Body of pancreas (tissue), 4 donors: ENCODE results near the gene NOL3. TPM values are rescaled to one million over a fixed set of nuclear protein-coding genes. Genes with fewer than 3 reads are reported as not detected.

Experiments used
- ATAC-seq: fragments of 150-250 bp; one replicate; pipeline ENCODE4 v1.9.1; 2016
- DNase-seq, 4 donors: peaks; one replicate each; pipeline ENCODE4 v3.0.0-alpha.2; 2019
- H3K27ac ChIP-seq, 4 donors: fragments of 200-600 bp; sonication (generic); 1 replicate in 3 of 4; 2 replicates in 1 of 4; pipeline versions ENCODE4 v1.5.1 to v1.6.1; 2016 to 2019; ENCODE audit warnings: mild to moderate bottlenecking in 1 of 4, mixed read lengths in 1 of 4, moderate library complexity in 1 of 4
- H3K27me3 ChIP-seq, 2 donors: fragments of 200-600 bp; sonication (generic); one replicate each; pipeline ENCODE4 v1.6.0; 2016; ENCODE audit warnings: mild to moderate bottlenecking in 1 of 2
- H3K36me3 ChIP-seq, 2 donors: fragments of 200-600 bp; sonication (generic); replicated peaks in 1 of 2; 2 replicates each; pipeline ENCODE4 v1.5.1; 2016; ENCODE audit warnings: low read depth in 2 of 2; ENCODE audit not compliant: insufficient read depth in 1 of 2
- H3K4me1 ChIP-seq: fragments of 200-600 bp; sonication (generic); one replicate; pipeline ENCODE4 v1.6.0; 2016
- H3K4me3 ChIP-seq, 2 donors: fragments of 200-600 bp; sonication (generic); 1 replicate in 1 of 2; 2 replicates in 1 of 2; pipeline ENCODE4 v1.5.1; 2016 to 2019
- H3K9me3 ChIP-seq, 3 donors: fragments of 200-600 bp; sonication (generic); 1 replicate in 2 of 3; 2 replicates in 1 of 3; pipeline ENCODE4 v1.5.1; 2016
- CTCF ChIP-seq, 7 experiments: fragments of 450-650 bp in 4 of 7; fragments of 200-600 bp in 3 of 7; sonication (generic) in 3 of 7; IDR thresholded peaks; one replicate each; pipeline ENCODE4 v1.5.1; 2016 to 2019; ENCODE audit warnings: antibody characterized with exemption in 7 of 7
- POLR2A ChIP-seq, 3 donors: fragments of 450-650 bp; IDR thresholded peaks; one replicate each; pipeline ENCODE4 v1.6.1; 2016; ENCODE audit warnings: antibody characterized with exemption in 3 of 3, mild to moderate bottlenecking in 2 of 3
- WGBS, 2 donors: methylation state at CpG; one replicate each; pipeline ENCODE4 v1.1.5; 2017; 5-methylcytosine and 5-hydroxymethylcytosine counted together
- intact Hi-C: fragments of 100-400 bp; cut with DNase I; formaldehyde crosslinking; loops from one replicate; pipeline ENCODE4 v1.15.1; 2023
- microRNA counts, 2 donors: library from miRNA; unstranded; fragments of <30 nt; microRNA quantifications; one replicate each; lab custom pipeline; 2017
- microRNA-seq, 2 donors: library from miRNA; unstranded; fragments of <30 nt; microRNA quantifications; one replicate each; pipeline ENCODE4, GENCODE V29; 2016; ENCODE audit warnings: borderline number of aligned reads in 2 of 2, borderline replicate concordance in 2 of 2
- small RNA-seq: library from RNA; depleted of rRNA; stranded (forward); fragments of <200 nt; gene quantifications from one replicate; pipeline ENCODE3, GENCODE V24; 2016
- total RNA-seq, 2 donors: library from RNA; depleted of rRNA; stranded (reverse); fragments of >200 nt; gene quantifications; one replicate each; pipeline ENCODE4 v1.1.0, GENCODE V29; 2016

The NOL3 gene
- total RNA-seq, 2 donors from 2014 or later = 51.1 to 78.8 TPM

- H3K9me3 ChIP-seq = no peaks in the 10 kb centered on the region
- H3K4me1 ChIP-seq = peaks cover 33% of the 10 kb centered on the region
- 85 to 88% methylated on average over 5 of the region's 5 CpGs for WGBS, 2 donors
- intact Hi-C loops = no loop called here
- no peak for ATAC-seq
- no peaks in the 10 kb centered on the region for H3K27me3 ChIP-seq
- TF ChIP-seq CTCF (IDR thresholded peaks at IDR 0.05) (no peak), POLR2A (IDR thresholded peaks at IDR 0.05) (no peak)
- H3K27ac ChIP-seq = peak overlapping the region in 1 of 4 donors; percentile 81
- no peak for DNase-seq
- no peaks in the 10 kb centered on the region for H3K36me3 ChIP-seq
- no peak overlapping the region for H3K4me3 ChIP-seq
Measured at GRCh38 chr16:67215706-67216105, 45.4 kb downstream of the NOL3 start.

- TF ChIP-seq CTCF (IDR thresholded peaks at IDR 0.05) = no peak
- no peak for TF ChIP-seq POLR2A (IDR thresholded peaks at IDR 0.05)
- ATAC-seq (no peak), DNase-seq (peak in 2 of 4 donors; percentile 33 to 56)
- 74 to 86% methylated on average over 17 to 18 of the region's 18 CpGs for WGBS, 2 donors
- no peak overlapping the region for H3K4me3 ChIP-seq
- H3K4me1 ChIP-seq = peaks cover 33% of the 10 kb centered on the region
- H3K27me3 ChIP-seq = no peaks in the 10 kb centered on the region
- no peaks in the 10 kb centered on the region for H3K36me3 ChIP-seq
- intact Hi-C loops = no loop called here
- H3K9me3 ChIP-seq = no peaks in the 10 kb centered on the region
- peak overlapping the region in 2 of 4 donors; percentile 13 to 19 for H3K27ac ChIP-seq
Measured at GRCh38 chr16:67216612-67217490, 46.5 kb downstream of the NOL3 start.

- no peak for DNase-seq
- peaks cover 0 to 4% of the 10 kb centered on the region in 2 donors for H3K36me3 ChIP-seq
- peaks cover 25% of the 10 kb centered on the region for H3K4me1 ChIP-seq
- no peak for ATAC-seq
- no peak for TF ChIP-seq CTCF (IDR thresholded peaks at IDR 0.05)
- TF ChIP-seq POLR2A (IDR thresholded peaks at IDR 0.05) = no peak
- WGBS, 2 donors = 16 to 18% methylated on average over 3 of the region's 3 CpGs
- intact Hi-C loops = no loop called here
- H3K27ac ChIP-seq = no peak overlapping the region
- no peaks in the 10 kb centered on the region for H3K27me3 ChIP-seq
- H3K4me3 ChIP-seq = no peak overlapping the region
- no peaks in the 10 kb centered on the region for H3K9me3 ChIP-seq
Measured at GRCh38 chr16:67223992-67224391, 53.7 kb downstream of the NOL3 start.

MicroRNA genes within 50 kb of the gene (microRNA counts, 767-probe panel; counts per million panel counts)
- microRNA hsa-miR-328 (lab: Ali Mortazavi, UCI) = 0 to 736 counts per million in 2 donors

Small RNAs within 50 kb of the gene (microRNA-seq; reads per million reads assigned to microRNA genes)
- gene MIR328 = 135 to 201 reads per million in 2 donors

Small RNAs within 50 kb of the gene (small RNA-seq; reads per million reads assigned to genes)
- gene MIR328 = 9.3 reads per million, percentile 91 among the genes with 10 or more reads in this experiment

Other genes with a start within 250 kb of the NOL3 start
- gene RRAD, start 245.0 kb upstream of the NOL3 start, total RNA-seq = 1 to 10 TPM in 1 of 2 donors, not detected in 1; 8.3 TPM
- 10 to 100 TPM in 1 of 2 donors, 1 to 10 TPM in 1; 7.6 to 15.3 TPM for gene CIAO2B, start 236.1 kb upstream of the NOL3 start, total RNA-seq
- 10 to 100 TPM; 24.9 to 29.3 TPM for gene CES2, start 235.0 kb upstream of the NOL3 start, total RNA-seq
- 1 to 10 TPM; 5.2 to 5.6 TPM for gene CES3, start 209.3 kb upstream of the NOL3 start, total RNA-seq
- gene CES4A, start 181.9 kb upstream of the NOL3 start, total RNA-seq = 10 to 100 TPM; 10.9 to 16.5 TPM
- 10 to 100 TPM; 28.0 to 41.9 TPM for gene CBFB, start 141.4 kb upstream of the NOL3 start, total RNA-seq
- 10 to 100 TPM in 1 of 2 donors, 1 to 10 TPM in 1; 7.8 to 18.5 TPM for gene PHAF1, start 60.6 kb upstream of the NOL3 start, total RNA-seq
- gene B3GNT9, start 19.5 kb upstream of the NOL3 start, total RNA-seq = 1 to 10 TPM; 8.3 to 9.9 TPM
- gene TRADD, start 10.6 kb upstream of the NOL3 start, total RNA-seq = 10 to 100 TPM; 25.7 to 25.9 TPM
- 100 to 1,000 TPM in 1 of 2 donors, 10 to 100 TPM in 1; 73.9 to 104 TPM for gene FBXL8, start 10.6 kb upstream of the NOL3 start, total RNA-seq
- gene HSF4, start 5.8 kb upstream of the NOL3 start, total RNA-seq = 100 to 1,000 TPM in 1 of 2 donors, 10 to 100 TPM in 1; 76.8 to 352 TPM
- 10 to 100 TPM; 11.9 to 31.6 TPM for gene MATCAP1, start 13.4 kb downstream of the NOL3 start, total RNA-seq
- 1 to 10 TPM; 1.8 to 2.0 TPM for gene EXOC3L1, start 19.6 kb downstream of the NOL3 start, total RNA-seq
- gene E2F4, start 21.6 kb downstream of the NOL3 start, total RNA-seq = 10 to 100 TPM; 51.9 to 88.7 TPM
- gene ELMO3, start 28.6 kb downstream of the NOL3 start, total RNA-seq = 10 to 100 TPM; 24.1 to 40.5 TPM
- gene TMEM208, start 56.6 kb downstream of the NOL3 start, total RNA-seq = 10 to 100 TPM; 35.8 to 48.1 TPM
- 10 to 100 TPM; 12.2 to 26.4 TPM for gene FHOD1, start 76.9 kb downstream of the NOL3 start, total RNA-seq
- gene SLC9A5, start 78.4 kb downstream of the NOL3 start, total RNA-seq = under 1 TPM; 0.26 to 0.33 TPM
- 10 to 100 TPM; 21.8 to 29.6 TPM for gene PLEKHG4, start 109.0 kb downstream of the NOL3 start, total RNA-seq
- under 1 TPM in 1 of 2 donors, not detected in 1; under 0.01 TPM for gene KCTD19, start 156.2 kb downstream of the NOL3 start, total RNA-seq
- 1 to 10 TPM; 1.6 to 7.0 TPM for gene LRRC36, start 156.3 kb downstream of the NOL3 start, total RNA-seq
- gene TPPP3, start 223.0 kb downstream of the NOL3 start, total RNA-seq = 10 to 100 TPM; 11.2 to 30.0 TPM
- gene ZDHHC1, start 245.9 kb downstream of the NOL3 start, total RNA-seq = 10 to 100 TPM; 13.0 to 57.0 TPM